Glomerular visceral epithelial cell (primary cell): ENCODE measurements around the gene CABP1.
"Not testable (repeated sequence)": the region's sequence is repeated elsewhere in the genome, so short reads cannot be mapped to it uniquely, and the experiment has no call there.

Experiments
- DNase-seq: peaks from one replicate; pipeline ENCODE4 v3.0.0-alpha.2; 2016; ENCODE audit errors: extremely low spot score

CABP1 gene

DNA sequence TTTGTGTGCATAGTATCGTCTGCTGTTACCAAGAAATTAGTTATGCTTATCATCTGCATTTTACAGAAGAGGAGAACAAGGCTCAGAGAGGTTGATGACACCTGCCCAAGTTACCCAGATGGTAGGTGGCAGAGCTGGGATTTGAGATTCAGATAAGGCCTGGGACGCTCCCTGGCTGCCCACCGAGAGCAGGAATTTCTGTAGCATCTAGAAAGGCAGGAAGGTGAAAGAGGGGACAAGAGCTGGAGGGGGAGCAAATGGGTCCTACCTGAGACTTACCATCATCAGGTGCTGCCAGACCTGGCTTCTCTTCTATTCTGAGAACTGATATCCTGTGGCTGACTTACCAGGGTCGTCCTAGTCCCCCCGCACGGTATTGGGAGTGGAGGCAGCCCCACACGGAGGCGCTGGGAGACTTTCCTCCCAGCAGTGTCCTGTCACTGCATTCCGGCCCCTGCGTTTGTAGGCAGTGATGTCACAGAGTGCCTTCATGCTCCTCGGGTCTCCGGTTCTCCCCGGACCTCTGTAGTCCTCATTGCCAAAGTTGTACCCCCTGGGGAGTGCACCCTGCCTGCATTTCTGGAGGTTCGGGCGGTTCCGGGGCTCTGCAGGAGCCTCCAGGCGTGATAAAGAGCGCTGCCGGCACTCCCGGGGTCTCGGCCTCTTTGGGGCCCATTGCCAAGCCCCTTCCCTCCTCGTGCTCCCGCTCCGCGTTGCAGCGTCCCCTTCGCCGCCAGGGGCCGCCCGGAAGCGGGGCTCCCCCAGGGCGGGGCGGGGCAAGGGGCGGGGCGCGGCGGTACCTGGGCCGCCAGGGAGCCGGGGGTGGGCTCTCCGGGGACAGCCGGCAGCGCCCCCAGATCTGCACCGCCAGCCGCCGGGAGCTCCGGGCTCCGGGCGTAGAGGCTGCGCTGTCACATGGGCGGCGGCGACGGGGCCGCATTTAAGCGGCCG lies at the start of gene CABP1:
Gene CABP1, plus strand, starts transcription at position 856 of the 951 bp plus-strand sequence. Its CDS starts 60 bp downstream, at position 916.
- DNase-seq: peak; percentile 11

DNA sequence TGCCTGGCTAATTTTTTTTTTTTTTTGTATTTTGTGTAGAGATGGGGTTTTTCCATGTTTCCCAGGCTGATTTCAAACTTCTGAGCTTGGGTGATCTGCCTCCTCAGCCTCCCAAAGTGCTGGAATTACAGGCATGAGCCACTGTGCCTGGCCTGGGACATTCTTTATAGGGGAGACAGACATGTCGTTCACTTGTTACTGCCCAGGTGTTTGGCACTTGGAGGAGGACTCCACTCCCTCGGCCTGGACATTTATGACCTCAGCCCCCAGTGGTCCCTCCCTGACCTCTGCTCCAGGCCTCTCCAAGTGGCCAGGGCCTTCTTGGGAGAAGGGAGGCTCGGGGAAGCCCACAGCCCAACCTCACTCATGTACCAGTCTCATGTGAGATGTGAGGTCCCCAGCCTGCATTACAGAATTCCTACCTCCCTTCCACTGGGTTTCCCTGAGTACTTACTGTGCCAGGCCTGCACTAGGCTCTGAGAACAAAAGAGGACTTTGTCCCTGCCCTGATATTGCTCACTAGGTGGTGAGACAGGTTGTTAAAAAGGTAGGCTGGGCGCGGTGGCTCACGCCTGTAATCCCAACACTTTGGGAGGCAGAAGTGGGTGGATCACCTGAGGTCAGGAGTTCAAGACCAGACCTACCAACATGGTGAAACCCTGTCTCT lies 49.6 kb upstream of the CABP1 start:
- DNase-seq: no peak

DNA sequence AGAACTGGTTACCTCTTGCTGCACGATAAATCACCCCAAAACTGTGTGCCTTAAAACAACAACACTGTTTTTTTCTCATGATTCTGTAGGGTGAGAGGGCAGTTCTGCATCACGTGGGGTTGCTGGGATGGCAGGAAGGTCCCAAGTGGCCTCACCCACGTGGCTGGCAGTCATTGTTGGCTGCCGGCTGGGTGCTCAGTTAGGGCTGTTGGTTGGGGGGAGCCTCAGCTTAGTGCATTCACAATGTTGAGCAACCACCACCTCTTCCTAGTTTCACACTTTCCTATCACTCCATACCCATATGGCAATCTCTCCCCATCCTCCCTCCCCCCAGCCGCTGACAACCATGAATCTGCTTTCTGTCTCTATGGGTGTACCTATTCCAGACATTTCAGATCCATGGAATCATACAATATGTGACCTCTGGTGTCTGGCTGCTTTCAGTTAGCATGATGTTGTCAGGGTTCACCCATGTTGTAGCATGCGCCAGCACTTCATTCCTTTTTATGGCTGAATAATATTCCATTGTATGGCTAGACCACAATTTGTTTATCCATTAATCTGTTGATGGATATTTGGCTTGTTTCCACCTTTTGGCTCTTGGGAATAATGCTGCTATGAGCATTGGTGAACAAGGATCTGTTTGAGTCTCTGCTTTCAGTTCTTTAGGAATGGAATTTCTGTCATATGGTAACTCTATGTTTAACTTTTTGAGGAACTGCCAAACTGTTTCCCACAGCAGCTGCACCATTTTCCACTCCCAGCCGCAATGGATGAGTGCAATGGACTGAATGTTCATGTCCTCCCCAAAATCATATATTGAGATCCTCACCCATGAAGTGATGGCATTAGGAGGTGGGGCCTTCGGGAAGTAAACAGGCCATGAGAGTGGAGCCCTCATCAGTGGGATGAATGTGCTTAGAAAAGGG lies 48.0 kb upstream of the CABP1 start:
- DNase-seq: no peak

DNA sequence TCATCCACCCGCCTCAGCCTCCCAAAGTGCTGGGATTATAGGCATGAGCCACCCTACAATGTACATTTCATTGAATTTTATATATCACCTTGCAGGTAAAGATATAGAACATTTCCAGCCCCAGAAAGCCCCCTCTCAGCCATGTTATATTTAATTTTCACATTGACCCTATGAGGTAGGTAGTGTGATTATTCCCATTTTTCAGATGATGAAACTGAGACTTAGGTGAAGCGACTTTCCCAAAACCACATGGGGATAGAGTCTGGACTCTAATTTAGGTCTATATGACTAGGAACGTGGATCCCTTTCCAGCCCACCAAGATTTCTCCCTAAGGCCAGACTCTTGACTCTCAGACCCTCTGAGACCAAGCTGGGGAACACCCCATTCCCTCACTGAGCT lies 43.5 kb upstream of the CABP1 start:
- no peak for DNase-seq

DNA sequence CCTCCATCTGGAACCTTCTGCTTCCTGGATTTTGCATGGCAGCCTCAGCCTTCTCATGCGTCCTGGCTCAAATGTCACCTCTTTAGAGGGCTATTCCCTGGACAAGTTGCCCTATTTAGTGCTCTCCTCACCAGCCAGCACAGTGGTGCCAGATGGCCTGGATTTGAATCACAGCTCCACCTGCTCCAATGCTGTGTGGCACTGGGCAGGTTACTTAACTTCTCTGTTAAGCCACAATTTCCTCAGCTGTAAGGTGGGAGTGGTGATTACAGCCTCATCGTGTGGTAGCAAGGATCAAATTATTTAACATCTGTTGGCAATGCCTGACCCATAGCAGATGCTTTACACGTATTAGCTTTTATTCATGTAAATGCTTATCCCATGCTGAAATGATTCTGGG lies 42.6 kb upstream of the CABP1 start:
- no peak for DNase-seq

DNA sequence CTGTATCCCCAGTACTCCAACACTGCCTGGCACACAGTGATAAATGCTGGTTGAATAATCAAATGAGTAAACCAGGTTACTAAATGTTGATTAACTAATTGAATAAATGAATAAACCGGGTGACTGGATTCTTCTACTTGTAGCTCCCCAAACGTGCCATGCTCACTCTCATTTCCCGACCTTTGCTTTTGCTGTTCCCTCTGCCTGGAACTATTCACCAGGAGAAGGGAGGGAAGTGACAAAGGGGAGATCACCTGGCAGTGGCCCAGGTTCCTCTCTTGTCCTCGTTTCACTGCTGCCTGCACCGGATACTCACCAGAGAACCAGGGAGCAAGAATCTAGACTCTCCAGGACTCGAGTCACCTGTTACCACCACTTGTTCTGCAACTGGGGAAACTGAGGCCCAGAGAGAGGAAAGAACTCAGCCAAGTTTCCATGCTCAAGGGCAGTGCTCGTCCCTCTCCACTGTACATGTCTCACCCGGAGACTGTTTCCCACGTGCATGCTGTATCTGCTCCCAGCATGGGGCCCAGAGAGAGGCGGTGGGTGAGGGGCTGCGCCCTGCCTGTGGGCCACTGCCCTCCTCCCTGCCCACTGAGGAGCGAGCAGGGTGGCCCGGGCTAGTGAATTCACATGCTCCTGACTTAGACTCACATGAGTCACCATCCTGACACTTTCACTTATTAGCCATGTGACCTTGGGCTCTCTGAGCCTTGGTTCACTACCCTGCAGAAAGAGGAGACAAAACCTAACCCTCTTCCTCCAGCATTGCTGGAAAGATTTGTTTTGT lies 41.6 kb upstream of the CABP1 start:
- peak; percentile 50 for DNase-seq

DNA sequence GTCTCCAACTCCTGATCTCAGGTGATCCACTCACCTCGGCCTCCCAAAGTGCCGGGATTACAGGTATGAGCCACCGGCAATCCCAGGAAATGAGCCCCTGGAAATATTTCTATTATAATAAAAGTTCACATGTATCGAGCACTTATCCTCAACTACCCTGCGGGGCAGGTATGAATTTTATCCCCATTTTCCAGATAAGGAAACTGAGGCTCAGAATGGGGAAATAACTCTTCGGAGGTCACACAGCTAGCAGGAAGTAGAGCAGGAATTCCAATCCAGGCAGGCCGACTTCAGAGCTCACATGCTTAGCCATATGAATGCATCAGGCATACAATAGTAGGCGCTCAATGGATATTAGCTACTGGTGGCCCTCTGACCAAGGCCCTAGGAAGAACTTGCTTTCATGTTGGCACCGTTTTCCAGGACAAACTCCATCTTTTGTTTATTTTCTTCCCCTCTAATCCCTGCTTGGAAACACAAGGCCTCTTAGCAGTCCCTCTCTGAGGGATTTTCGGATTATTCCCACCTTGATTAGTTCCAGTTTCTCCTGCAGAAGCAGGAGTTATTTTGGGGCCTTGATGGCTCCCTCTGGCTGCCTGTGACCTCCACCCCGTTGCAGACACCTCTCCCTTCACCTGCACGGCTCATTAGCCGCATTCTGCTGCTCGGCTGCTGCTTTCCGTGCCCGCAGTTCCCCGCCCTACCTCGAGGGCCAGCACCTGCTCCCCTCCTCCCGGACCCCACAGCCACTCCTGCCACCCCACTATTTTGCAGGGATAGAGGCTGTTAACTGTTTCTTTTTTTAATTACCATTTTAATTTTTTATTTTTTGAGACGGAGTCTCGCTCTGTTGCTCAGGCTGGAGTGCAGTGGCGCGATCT lies 40.5 kb upstream of the CABP1 start:
- DNase-seq: no peak

DNA sequence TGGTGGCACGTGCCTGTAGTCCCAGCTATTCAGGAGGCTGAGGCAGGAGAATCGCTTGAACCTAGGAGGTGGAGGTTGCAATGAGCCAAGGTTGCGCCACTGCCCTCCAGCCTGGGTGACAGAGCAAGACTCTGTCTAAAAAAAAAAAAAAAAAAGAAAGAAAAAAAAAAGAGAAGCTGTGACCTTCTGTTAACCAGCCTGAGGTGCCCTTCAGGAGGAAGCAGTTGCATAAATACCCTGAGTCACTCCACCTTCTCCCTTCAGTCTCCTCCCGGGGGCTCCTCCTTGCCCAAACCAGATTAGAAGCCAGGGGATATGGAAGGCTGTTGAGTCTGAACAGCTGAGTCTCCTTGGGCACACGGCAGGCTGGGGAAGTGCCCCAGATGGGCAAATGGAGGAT lies 38.0 kb upstream of the CABP1 start:
- DNase-seq: not testable (repeated sequence)

DNA sequence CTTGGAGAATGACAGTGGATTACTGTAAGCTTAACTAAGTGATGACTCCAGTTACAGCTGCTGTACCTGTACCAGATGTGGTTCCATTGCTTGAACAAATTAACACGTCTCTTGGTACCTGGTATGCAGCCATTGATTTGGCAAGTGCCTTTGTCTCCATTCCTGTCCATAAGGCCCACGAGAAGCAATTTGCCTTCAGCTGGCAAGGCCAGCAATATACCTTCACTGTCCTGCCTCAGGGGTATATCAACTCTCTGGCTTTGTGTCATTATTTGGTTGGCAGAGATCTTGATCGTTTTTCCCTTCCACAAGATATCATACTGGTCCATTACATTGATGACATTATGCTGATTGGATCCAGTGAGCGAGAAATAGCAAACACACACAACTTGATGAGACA lies 29.9 kb upstream of the CABP1 start:
- no peak for DNase-seq

DNA sequence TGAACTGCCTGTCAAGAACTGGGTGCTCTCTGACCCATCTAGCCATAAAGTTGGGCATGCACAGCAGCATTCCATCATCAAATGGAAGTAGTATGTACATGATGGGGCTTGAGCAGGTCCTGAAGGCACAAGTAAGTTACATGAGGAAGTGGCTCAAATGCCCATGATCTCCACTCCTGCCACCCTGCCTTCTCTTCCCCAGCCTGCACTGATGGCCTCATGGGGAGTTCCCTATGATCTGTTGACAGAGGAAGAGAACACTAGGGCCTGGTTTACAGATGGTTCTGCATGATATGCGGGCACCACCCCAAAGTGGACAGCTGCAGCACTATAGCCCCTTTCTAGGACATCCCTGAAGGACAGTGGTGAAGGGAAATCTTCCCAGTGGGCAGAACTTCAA lies 28.9 kb upstream of the CABP1 start:
- not testable (repeated sequence) for DNase-seq

DNA sequence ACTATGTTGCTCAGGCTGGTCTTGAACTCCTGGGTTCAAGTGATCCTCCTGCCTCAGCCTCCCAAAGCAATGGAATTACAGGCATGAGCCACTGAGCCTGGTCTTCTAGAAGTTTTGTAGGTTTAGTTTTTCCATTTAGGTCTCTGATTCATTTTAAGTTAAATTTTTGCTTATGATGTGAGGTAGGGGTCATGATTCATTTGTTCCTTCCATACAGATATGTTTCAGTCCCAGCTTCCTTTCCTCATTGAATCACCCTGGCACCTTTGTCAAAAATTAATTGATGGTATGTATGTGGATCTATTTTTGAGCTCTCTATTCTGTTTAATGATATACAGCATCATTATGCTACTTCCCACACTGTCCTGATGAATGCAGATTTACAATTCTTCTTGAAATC lies 25.6 kb upstream of the CABP1 start:
- no peak for DNase-seq

DNA sequence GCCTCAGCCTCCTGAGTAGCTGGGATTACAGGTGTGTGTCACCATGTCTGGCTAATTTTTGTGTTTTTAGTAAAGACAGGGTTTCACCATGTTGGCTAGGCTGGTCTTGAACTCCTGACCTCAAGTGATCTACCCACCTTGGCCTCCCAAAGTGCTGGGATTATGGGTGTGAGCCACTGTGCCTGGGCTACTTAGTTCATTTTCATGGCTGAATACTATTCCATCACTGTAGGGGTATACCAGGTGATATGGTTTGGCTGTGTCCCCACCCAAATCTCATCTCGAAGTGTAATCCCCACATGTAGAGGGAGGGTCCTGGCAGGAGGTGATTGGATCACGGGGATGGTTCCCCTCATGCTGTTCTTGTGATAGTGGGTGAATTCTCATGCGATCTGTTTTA lies 23.2 kb upstream of the CABP1 start:
- DNase-seq: not testable (repeated sequence)

DNA sequence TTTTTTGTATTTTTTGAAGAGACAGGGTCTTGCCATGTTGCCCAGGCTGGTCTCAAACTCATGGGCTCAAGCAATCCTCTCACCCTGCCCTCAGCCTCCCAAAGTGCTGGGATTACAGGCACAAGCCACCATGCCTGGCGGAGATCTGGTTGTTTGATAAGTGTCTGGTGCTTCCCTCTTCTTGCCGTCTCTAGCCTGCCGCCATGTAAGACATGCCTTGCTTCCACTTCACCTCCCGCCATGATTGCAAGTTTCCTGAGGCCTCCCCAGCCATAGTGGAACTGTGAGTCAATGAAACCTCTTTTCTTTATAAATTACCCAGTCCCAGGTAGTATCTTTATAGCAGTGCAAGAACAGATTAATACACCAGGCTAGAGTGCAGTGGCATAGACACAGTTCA lies 22.7 kb upstream of the CABP1 start:
- not testable (repeated sequence) for DNase-seq

DNA sequence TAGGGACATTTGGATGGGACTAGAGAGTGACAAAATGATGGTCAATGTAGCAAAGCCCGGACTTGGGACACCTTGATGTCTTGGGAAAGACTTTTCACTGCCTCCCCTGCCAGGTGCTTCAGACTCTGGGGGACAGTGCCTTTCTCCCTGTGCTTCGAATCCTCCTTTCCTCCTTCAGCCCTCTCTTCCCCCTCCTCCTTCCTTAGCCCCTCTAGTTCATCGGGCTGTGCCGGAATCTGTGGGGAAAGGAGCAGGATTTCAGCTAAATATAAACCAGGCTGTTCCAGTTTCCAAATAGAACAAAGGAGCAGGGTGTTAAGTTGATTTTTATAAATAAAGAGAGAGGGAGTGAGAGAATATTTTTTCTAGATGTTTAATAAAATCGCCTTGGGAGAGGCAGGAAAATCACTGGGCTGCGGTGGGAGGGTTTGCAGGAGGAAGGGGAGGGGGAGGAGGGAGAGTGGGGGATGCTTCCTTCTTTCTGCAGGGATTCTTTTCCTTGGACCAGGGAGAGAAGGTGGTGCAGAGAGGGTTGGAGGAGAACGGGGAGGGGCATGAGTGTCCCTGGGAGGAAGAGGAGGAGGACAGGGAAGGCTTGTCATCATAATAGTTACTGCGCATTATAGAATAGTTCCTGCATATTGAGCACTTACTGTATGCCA lies 21.3 kb upstream of the CABP1 start:
- DNase-seq: no peak

DNA sequence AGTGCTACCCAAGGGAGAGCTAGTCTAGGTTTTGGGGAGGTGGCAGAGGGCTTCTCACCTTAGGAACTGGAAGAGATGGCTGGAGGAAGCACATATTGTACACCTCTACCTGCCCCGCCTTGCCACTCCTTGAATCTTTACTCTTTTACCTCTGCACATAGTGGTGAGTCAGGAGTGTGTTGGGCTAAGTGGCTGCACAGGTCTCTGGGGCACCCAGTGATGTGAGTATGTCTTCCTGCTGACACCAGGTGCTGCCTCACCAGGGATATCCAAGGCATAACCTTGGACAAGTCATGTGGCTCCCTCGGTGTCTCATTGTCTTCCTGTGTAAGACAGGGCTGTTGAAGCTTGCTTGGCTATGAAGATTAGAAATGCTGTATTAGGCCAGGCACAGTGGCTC lies 19.8 kb upstream of the CABP1 start:
- DNase-seq: no peak

DNA sequence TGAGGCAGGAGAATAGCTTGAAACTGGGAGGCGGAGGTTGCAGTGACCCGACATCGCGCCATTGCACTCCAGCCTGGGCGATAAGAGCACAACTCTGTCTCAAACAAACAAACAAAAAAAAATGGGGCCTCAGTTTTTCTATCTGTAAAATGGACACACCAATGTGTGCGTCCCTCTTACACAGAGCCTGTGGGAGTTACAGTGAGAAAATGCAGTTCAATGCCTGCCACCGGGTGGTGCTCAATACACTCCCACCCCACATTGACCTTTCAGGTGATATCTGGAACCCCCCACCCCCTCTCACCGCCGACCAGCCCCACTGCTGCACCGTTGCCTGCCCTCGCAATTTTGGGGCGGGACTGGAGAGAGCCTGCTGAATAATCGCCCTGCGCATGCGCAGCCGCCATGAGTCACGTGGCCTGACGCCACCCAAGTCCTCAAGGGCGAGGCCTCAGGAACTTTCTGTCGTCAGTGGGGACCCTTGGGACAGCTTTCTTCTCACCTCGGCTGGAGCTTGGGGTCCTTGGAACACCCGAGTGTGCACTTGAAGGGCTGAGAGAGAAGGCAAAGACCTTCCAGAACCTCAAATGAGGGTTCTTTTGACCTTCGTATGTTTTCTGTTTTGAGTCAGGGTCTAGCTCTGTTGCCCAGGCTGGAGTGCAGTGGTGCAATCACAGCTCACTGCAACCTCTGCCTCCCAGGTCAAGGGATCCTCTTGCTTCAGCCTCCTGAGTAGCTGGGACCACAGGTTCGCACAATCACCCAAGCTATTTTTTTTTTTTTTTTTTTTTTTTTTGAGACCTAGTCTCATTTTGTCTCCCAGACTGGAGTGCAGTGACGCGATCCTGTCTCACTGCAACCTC lies 14.6 kb upstream of the CABP1 start:
- no peak for DNase-seq

DNA sequence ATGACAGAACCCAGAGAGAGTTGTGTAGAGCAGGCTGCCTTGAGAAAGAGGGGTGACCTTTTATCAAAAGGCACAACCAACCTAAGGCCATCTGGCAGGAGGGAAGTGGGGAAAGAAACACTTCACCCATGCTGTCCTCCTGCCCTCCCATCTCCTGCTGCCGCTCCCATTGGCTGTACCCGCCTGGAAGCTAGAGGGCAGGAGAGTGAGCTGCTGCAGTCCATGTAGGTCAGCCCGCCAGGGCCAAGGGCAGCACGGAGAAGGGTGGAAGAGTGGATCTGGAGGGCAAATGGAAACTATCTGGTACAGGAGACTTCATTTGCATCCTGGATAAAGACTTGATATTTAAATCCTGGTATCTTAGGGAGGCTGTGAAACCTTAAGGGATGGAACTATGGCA lies 11.5 kb upstream of the CABP1 start:
- no peak for DNase-seq

DNA sequence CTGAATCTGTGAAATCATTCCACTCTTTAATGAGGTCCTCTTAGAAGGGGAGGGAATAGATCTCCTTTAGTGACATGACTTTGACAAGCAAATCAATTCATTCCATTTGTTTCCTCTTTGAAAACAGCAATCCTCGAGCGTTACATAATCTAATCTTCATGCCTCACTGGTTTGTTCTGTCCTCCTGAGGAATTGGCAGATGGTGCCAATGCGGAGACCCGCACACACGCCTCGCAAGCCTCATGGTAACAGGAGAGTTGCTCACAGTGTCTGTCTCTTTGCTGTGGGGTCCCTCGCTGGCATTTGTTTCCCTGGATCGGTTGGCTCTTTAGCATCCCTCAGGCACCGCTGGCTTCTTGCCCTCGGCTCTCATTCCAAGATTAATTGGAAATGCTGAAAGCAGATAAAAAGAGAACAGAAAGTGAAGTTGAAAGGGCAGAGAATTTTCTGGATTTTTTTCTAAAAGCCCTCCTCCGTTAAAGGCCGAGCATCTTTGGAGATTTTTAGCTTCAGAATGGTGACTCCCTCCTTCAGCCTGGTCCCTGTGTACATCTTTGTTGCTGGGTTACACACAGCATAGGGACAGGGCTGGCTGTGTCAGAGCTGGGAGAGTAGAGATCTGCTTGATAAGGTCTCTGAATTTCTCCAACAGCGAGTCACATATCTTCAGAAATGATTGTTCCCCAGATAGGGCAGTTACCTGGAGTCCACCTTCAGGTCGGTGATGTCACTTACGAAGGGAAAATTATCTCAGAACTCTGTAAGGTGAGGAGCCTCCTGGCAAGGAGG lies 10.1 kb upstream of the CABP1 start:
- no peak for DNase-seq
